Measurements from ENCODE around the gene KDM4C.

The KDM4C gene

DNA sequence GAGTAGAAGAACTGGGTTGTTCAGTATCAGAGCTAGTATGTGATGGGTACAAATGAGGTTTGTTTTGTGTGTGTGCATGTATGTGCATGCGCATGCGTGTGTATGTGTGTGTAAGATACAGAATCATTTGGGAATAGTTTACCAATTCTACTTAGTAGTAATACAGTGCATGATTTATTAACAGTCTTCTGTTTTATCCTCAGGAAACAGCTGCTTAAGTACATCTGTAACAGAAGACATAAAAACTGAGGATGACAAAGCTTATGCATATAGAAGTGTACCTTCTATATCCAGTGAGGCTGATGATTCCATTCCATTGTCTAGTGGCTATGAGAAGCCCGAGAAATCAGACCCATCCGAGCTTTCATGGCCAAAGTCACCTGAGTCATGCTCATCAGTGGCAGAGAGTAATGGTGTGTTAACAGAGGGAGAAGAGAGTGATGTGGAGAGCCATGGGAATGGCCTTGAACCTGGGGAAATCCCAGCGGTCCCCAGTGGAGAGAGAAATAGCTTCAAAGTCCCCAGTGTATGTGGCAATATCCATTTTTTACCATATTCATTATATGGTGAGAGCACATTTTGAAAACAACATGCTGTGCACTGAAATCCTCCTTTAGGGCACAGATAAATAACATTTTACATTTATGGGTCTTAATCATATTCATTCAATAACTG, 228.5 kb downstream of the KDM4C start:
- TF ChIP-seq EZH2 (IDR thresholded peaks at IDR 0.05; ENCODE audit: borderline replicate concordance, low read depth, low read length, severe bottlenecking): no peak
- no peak for TF ChIP-seq CTCF (IDR thresholded peaks at IDR 0.05; ENCODE audit: borderline replicate concordance, extremely low read depth, low read length, poor library complexity, severe bottlenecking)
- no peak overlapping the region for H3K4me2 ChIP-seq (ENCODE audit: insufficient read depth, low read length)
- ATAC-seq (ENCODE audit: insufficient read depth, low read depth): no peak

GRCh38 chr9:6987381-6987780, 229.6 kb downstream of the KDM4C start:
- DNase-seq (no peak), ATAC-seq (ENCODE audit: insufficient read depth, low read depth) (no peak)
- no peak overlapping the region for H2AFZ ChIP-seq (ENCODE audit: low read depth, low read length)
- no peaks in the 10 kb centered on the region for H3K4me1 ChIP-seq (ENCODE audit: insufficient read depth, low read length)
- TF ChIP-seq CTCF (IDR thresholded peaks at IDR 0.05; ENCODE audit: borderline replicate concordance, extremely low read depth, low read length, poor library complexity, severe bottlenecking) (no peak), EZH2 (IDR thresholded peaks at IDR 0.05; ENCODE audit: borderline replicate concordance, low read depth, low read length, severe bottlenecking) (no peak)
- no peaks in the 10 kb centered on the region for H3K79me2 ChIP-seq (ENCODE audit: insufficient read depth, low read length)
- H3K27ac ChIP-seq (ENCODE audit: low read length): no peak overlapping the region
- H3K27me3 ChIP-seq (ENCODE audit: insufficient read depth, low read length, poor library complexity): no peaks in the 10 kb centered on the region
- H3K9ac ChIP-seq (ENCODE audit: low read depth, low read length): no peak overlapping the region
- no peaks in the 10 kb centered on the region for H3K9me3 ChIP-seq (ENCODE audit: insufficient read depth, low read length, severe bottlenecking)
- no peaks in the 10 kb centered on the region for H4K20me1 ChIP-seq (ENCODE audit: insufficient read depth, low read length)
- H3K4me2 ChIP-seq (ENCODE audit: insufficient read depth, low read length): no peak overlapping the region
- peaks cover 46% of the 10 kb centered on the region for H3K36me3 ChIP-seq (ENCODE audit: insufficient read depth, low read length)
- H3K4me3 ChIP-seq (ENCODE audit: low read depth in 1 of 2, low read length in 2 of 2): no peak overlapping the region

More for the DNA sequence above, 228.5 kb downstream of the KDM4C start:
- Histone ChIP-seq H3K4me3 (ENCODE audit: low read depth in 1 of 2, low read length in 2 of 2) (no peak overlapping the region), H3K27ac (ENCODE audit: low read length) (no peak overlapping the region), H3K9ac (ENCODE audit: low read depth, low read length) (no peak overlapping the region), H4K20me1 (ENCODE audit: insufficient read depth, low read length) (no peaks in the 10 kb centered on the region), H3K9me3 (ENCODE audit: insufficient read depth, low read length, severe bottlenecking) (no peaks in the 10 kb centered on the region), H2AFZ (ENCODE audit: low read depth, low read length) (no peak overlapping the region), H3K36me3 (ENCODE audit: insufficient read depth, low read length) (peaks cover 49% of the 10 kb centered on the region), H3K27me3 (ENCODE audit: insufficient read depth, low read length, poor library complexity) (no peaks in the 10 kb centered on the region), H3K4me1 (ENCODE audit: insufficient read depth, low read length) (no peaks in the 10 kb centered on the region), H3K79me2 (ENCODE audit: insufficient read depth, low read length) (no peaks in the 10 kb centered on the region)
- no peak for DNase-seq

DNA sequence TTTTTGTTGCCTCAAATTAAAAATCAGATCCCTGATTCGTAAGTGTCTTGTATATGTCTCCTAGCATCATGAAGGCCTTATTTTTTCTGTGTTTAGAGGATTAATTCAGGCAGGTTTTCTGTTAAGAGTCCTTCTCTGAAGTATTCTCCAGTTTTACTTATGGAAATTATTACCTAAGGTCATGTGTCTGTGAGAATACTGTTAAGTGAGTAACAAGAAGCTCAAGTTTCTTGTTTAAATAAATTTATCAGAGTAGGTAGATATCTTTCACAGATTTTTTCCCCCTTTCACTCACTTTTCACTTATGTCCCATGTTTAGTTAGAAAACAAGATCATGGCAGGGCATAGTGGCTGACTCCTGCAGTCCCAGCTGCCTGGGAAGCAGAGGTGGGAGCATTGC, 233.6 kb downstream of the KDM4C start:
- Histone ChIP-seq H2AFZ (ENCODE audit: low read depth, low read length) (no peak overlapping the region), H4K20me1 (ENCODE audit: insufficient read depth, low read length) (no peaks in the 10 kb centered on the region), H3K4me1 (ENCODE audit: insufficient read depth, low read length) (no peaks in the 10 kb centered on the region), H3K4me3 (ENCODE audit: low read depth in 1 of 2, low read length in 2 of 2) (no peak overlapping the region), H3K36me3 (ENCODE audit: insufficient read depth, low read length) (peaks cover 29% of the 10 kb centered on the region), H3K9me3 (ENCODE audit: insufficient read depth, low read length, severe bottlenecking) (no peaks in the 10 kb centered on the region), H3K27me3 (ENCODE audit: insufficient read depth, low read length, poor library complexity) (no peaks in the 10 kb centered on the region), H3K4me2 (ENCODE audit: insufficient read depth, low read length) (no peak overlapping the region), H3K27ac (ENCODE audit: low read length) (no peak overlapping the region), H3K9ac (ENCODE audit: low read depth, low read length) (no peak overlapping the region), H3K79me2 (ENCODE audit: insufficient read depth, low read length) (no peaks in the 10 kb centered on the region)
- ATAC-seq (ENCODE audit: insufficient read depth, low read depth) (no peak), DNase-seq (no peak)
- no peak for TF ChIP-seq EZH2 (IDR thresholded peaks at IDR 0.05; ENCODE audit: borderline replicate concordance, low read depth, low read length, severe bottlenecking)
- TF ChIP-seq CTCF (IDR thresholded peaks at IDR 0.05; ENCODE audit: borderline replicate concordance, extremely low read depth, low read length, poor library complexity, severe bottlenecking): no peak

Data from DND-41 (cell line).